Keratinocyte (primary cell): Measurements from ENCODE around the gene BABAM2. TPM values are rescaled to one million over a fixed set of nuclear protein-coding genes. Genes with fewer than 3 reads are reported as not detected.

Source experiments
- DNase-seq: peaks from one replicate; pipeline ENCODE4 v3.0.0-alpha.2; 2011; ENCODE audit warnings: low read depth, missing footprints, low spot score
- FAIRE-seq: peaks from 2 replicates; lab custom pipeline; 2011; peaks lifted over from hg19 to GRCh38; lab: Jason Lieb, UNC
- H2AFZ ChIP-seq: 2 replicates; pipeline ENCODE4 v1.6.0; 2012; ENCODE audit warnings: low read length, control low read depth, inconsistent platforms; ENCODE audit not compliant: control insufficient read depth
- H3K27ac ChIP-seq: 2 replicates; pipeline ENCODE4 v1.5.1; 2011; ENCODE audit warnings: low read length; ENCODE audit not compliant: control insufficient read depth, insufficient read depth
- H3K27me3 ChIP-seq: 3 replicates; pipeline ENCODE4 v1.6.0; 2011; ENCODE audit warnings: low read length; ENCODE audit not compliant: control insufficient read depth, insufficient read depth; ENCODE audit errors: extremely low read depth
- H3K36me3 ChIP-seq, 2 experiments: 2 replicates in 1 of 2; 3 replicates in 1 of 2; pipeline ENCODE4 v1.5.1; 2011; ENCODE audit warnings: low read length in 2 of 2, mild to moderate bottlenecking in 1 of 2; ENCODE audit not compliant: control insufficient read depth in 2 of 2, insufficient read depth in 2 of 2; ENCODE audit errors: extremely low read depth in 1 of 2
- H3K4me1 ChIP-seq: 3 replicates; pipeline ENCODE4 v1.5.1; 2011; ENCODE audit warnings: low read length; ENCODE audit not compliant: control insufficient read depth, insufficient read depth; ENCODE audit errors: extremely low read depth
- H3K4me2 ChIP-seq: 3 replicates; pipeline ENCODE4 v1.6.0; 2011; ENCODE audit warnings: low read depth, low read length; ENCODE audit not compliant: control insufficient read depth, insufficient read depth; ENCODE audit errors: extremely low read depth
- H3K4me3 ChIP-seq, 3 experiments: fragments of 200-600 bp in 1 of 3; sonication (generic) in 1 of 3; 2 replicates in 2 of 3; 3 replicates in 1 of 3; pipeline ENCODE4 v1.5.1; 2011 to 2016; ENCODE audit warnings: low read length in 3 of 3, mild to moderate bottlenecking in 3 of 3, control low read depth in 2 of 3, inconsistent platforms in 1 of 3, low read depth in 1 of 3, mixed read lengths in 1 of 3, mixed run types in 1 of 3, moderate library complexity in 1 of 3; ENCODE audit not compliant: control insufficient read depth in 2 of 3, insufficient read depth in 2 of 3; ENCODE audit errors: extremely low read depth in 1 of 3
- H3K79me2 ChIP-seq: 2 replicates; pipeline ENCODE4 v1.6.0; 2012; ENCODE audit warnings: low read length; ENCODE audit not compliant: control insufficient read depth, insufficient read depth
- H3K9ac ChIP-seq: 3 replicates; pipeline ENCODE4 v1.6.0; 2011; ENCODE audit warnings: low read length; ENCODE audit not compliant: control insufficient read depth, insufficient read depth; ENCODE audit errors: extremely low read depth
- H3K9me1 ChIP-seq: 3 replicates; pipeline ENCODE4 v1.6.0; 2011; ENCODE audit warnings: low read length; ENCODE audit not compliant: control insufficient read depth, insufficient read depth; ENCODE audit errors: extremely low read depth
- H3K9me3 ChIP-seq: 2 replicates; pipeline ENCODE4 v1.5.1; 2012; ENCODE audit warnings: low read depth, low read length; ENCODE audit not compliant: control insufficient read depth
- H4K20me1 ChIP-seq: 3 replicates; pipeline ENCODE4 v1.6.0; 2011; ENCODE audit warnings: low read length; ENCODE audit not compliant: control insufficient read depth, insufficient read depth; ENCODE audit errors: extremely low read depth
- CTCF ChIP-seq, 3 experiments: IDR thresholded peaks in 1 of 3; conservative IDR thresholded peaks in 1 of 3; optimal IDR thresholded peaks in 1 of 3; 2 replicates in 2 of 3; 3 replicates in 1 of 3; pipeline versions ENCODE3 to v1.5.1; 2011; ENCODE audit warnings: low read length in 3 of 3, mild to moderate bottlenecking in 3 of 3, moderate library complexity in 2 of 3, control low read depth in 1 of 3, inconsistent platforms in 1 of 3; ENCODE audit not compliant: insufficient read depth in 2 of 3; ENCODE audit errors: extremely low read depth in 1 of 3
- EZH2 ChIP-seq: IDR thresholded peaks from one replicate; pipeline ENCODE4 v1.6.1; 2012; ENCODE audit warnings: inconsistent platforms, mild to moderate bottlenecking, low read length, moderate library complexity
- dilution Hi-C: fragments of 300-500 bp; cut with MboI; formaldehyde crosslinking; loops from one replicate; pipeline ENCODE4 v1.7.0; 2020; ENCODE audit warnings: low sequenced_read_pairs; ENCODE audit not compliant: extremely low pct_ligation_motif_present
- polyA plus RNA-seq, 5 experiments: library from polyadenylated mRNA; depleted of rRNA in 3 of 5; stranded (reverse) in 3 of 5; stranded (forward) in 1 of 5; unstranded in 1 of 5; fragments of >200 nt; gene quantifications; 1 replicate in 1 of 5; 2 replicates in 3 of 5; 3 replicates in 1 of 5; pipeline versions ENCODE4 v1.2.1 to v1.2.3, GENCODE V29; 2011 to 2012; ENCODE audit warnings: missing spikeins in 2 of 5, low read depth in 1 of 5, low replicate concordance in 1 of 5

BABAM2 gene
- polyA plus RNA-seq, 1 donor (not counting 4 experiments of a cell fraction or from before 2014, with no cell fraction given), result 29.8 TPM

GRCh38 chr2:28046921-28047320, 156.4 kb downstream of the BABAM2 start:
- DNase-seq (no peak), FAIRE-seq (no peak)
- peaks cover 7% of the 10 kb centered on the region for H3K4me1 ChIP-seq
- no peak overlapping the region for H2AFZ ChIP-seq
- H3K4me3 ChIP-seq, result no peak overlapping the region
- H3K9me3 ChIP-seq, result no peaks in the 10 kb centered on the region
- no peaks in the 10 kb centered on the region for H4K20me1 ChIP-seq
- H3K4me2 ChIP-seq, result no peak overlapping the region
- no peaks in the 10 kb centered on the region for H3K79me2 ChIP-seq
- dilution Hi-C loops, result no loop called here
- no peak overlapping the region for H3K27ac ChIP-seq
- H3K36me3 ChIP-seq, result no peaks in the 10 kb centered on the region
- no peak overlapping the region for H3K9ac ChIP-seq
- H3K27me3 ChIP-seq, result no peaks in the 10 kb centered on the region
- H3K9me1 ChIP-seq, result no peaks in the 10 kb centered on the region
- TF ChIP-seq EZH2 (no peak), CTCF (optimal IDR thresholded peaks at IDR 0.05 in 1 of 3, IDR thresholded peaks at IDR 0.05 in 1 of 3, conservative IDR thresholded peaks at IDR 0.05 in 1 of 3; ENCODE audit: extremely low read depth in 1 of 3, insufficient read depth in 2 of 3, low read length in 3 of 3) (no peak)

- Histone ChIP-seq H3K9ac (no peak overlapping the region), H3K4me1 (peaks cover 7% of the 10 kb centered on the region), H3K9me3 (no peaks in the 10 kb centered on the region), H2AFZ (no peak overlapping the region), H3K79me2 (no peaks in the 10 kb centered on the region), H3K27me3 (no peaks in the 10 kb centered on the region), H3K4me3 (no peak overlapping the region), H3K4me2 (no peak overlapping the region), H3K27ac (no peak overlapping the region), H4K20me1 (no peaks in the 10 kb centered on the region), H3K9me1 (no peaks in the 10 kb centered on the region), H3K36me3 (no peaks in the 10 kb centered on the region)
- TF ChIP-seq EZH2 (no peak), CTCF (optimal IDR thresholded peaks at IDR 0.05 in 1 of 3, IDR thresholded peaks at IDR 0.05 in 1 of 3, conservative IDR thresholded peaks at IDR 0.05 in 1 of 3; ENCODE audit: extremely low read depth in 1 of 3, insufficient read depth in 2 of 3, low read length in 3 of 3) (no peak)
- FAIRE-seq (no peak), DNase-seq (no peak)
- dilution Hi-C loops, result no loop called here
Measured at GRCh38 chr2:28047681-28048080, 157.2 kb downstream of the BABAM2 start.
